NCI-H1930 (cell line): ENCODE data around the gene OR4N5.
A peak's percentile ranks its signal among the peaks of the same experiment; 100 is the strongest.
"Not testable (repeated sequence)": the region's sequence is repeated elsewhere in the genome, so short reads cannot be mapped to it uniquely, and the experiment has no call there.

Experiments
- DNase-seq, 2 experiments: peaks; one replicate each; lab custom pipeline; 2025; lab: John Stamatoyannopoulos, UW

Gene OR4N5, protein sequence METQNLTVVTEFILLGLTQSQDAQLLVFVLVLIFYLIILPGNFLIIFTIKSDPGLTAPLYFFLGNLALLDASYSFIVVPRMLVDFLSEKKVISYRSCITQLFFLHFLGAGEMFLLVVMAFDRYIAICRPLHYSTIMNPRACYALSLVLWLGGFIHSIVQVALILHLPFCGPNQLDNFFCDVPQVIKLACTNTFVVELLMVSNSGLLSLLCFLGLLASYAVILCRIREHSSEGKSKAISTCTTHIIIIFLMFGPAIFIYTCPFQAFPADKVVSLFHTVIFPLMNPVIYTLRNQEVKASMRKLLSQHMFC

DNA sequence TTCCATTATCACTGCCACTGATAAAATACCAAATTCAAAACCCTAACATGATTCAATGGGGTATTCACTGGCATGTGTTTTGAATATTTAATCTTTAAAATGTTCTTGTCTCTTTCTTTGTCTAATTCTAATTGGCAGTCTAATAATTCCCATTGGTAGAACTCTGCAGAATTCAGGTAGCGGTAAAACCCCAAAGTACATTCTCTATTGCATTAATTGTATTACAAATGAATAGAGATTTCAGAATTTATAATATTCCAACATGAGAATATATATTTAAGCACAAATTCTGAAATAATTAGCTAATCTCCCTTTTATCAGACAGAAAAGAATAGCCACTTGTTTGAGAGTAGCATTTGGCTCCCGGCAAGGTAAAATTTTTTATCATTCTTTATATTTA, at the start of gene OR4N5:
TSS of gene OR4N5 (plus strand) at position 301 of the 400 bp plus-strand sequence. CDS start 4,916 bp downstream, outside the sequence.
- DNase-seq, result no peak

DNA sequence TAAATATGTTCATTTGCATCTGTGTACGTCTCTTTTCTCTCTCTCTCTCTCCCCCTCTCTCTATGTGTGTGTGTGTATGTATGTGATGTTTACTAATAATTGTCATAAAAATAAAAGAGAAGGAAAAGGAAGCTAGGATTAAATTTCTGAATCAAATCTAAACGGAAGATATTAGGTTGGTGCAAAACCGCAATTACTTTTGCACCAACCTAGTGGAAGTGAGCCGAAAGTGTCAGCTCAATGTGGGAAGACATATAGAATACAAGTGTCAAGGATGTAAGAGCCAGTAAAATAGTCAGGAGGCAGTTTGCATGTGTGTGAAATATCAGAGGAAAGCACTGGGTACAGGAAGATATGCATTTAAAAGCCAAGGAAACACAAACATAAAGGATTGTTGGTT, 46.6 kb upstream of the OR4N5 start:
- DNase-seq, result no peak

DNA sequence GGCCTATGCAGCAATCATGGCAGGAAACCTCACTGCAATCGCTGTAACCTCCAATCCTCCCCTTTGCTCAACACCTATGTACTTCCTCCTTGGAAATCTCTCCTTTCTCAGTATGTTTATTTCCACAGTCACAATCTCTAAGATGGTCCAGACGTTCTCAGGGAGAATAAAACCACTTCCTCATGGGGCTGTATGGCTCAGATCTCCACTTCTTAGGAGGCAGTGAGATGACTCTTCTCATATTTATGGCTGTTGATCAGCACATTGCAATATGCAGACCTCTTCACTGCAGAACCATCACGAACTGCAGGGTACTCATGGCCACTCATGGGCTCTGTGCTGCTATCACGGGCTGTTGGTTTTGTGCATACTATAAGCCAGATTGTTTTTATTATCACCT, 45.2 kb upstream of the OR4N5 start:
- no peak for DNase-seq

DNA sequence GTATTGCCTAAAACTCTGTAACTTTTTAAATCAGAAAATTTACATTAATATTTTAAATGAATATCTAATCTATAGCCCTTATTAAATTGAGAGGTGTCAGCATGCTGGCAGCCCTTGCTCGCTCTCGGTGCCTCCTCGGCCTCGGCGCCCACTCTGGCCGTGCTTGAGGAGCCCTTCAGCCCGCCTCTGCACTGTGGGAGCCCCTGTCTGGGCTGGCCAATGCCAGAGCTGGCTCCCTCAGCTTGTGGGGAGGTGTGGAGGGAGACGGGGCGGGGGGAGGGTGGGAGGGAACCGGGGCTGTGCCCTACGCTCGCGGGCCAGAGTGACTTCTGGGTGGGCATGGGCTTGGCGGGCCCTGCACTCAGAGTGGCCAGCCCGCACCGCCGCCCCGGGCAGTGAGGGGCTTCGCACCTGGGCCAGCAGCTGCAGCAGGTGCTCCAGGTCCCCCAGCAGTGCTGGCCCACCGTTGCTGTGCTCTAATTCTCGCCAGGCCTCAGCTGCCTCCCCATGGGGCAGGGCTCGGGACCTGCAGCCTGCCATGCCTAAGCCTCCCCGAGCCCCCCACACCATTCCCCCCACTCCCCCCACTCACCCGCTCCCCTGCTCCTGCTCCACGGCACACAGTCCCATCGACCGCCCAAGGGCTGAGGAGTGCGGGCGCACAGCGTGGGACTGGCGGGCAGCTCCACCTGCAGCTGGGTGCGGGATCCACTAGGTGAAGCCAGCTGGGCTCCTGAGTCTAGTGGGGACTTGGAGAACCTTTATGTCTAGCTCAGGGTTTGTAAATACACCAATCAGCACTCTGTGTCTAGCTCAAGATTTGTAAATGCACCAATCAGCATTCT, 39.5 kb upstream of the OR4N5 start:
- not testable (repeated sequence) for DNase-seq

DNA sequence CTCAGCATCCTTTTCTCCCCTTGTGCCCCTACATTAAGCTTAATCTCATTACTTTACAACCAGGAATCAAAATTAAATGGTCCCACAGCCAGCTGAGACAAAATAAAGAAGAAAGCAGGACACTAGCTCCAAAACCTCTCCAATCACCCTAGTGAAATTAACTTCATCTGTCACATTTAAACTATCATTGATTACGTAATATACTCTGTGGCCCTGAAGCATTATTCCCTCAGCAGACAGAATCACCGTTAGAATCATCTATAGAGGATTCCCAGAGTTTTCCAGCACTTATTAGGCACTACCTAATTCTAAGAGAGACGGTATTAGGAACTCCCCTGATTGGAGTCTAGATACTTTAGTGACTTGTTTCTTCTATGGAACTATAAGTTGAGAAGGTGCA, 28.2 kb upstream of the OR4N5 start, which contains the start of gene OR4K17:
TSS of gene OR4K17 (plus strand) at position 302 of the 400 bp plus-strand sequence. CDS start 6,761 bp downstream, outside the sequence.
- no peak for DNase-seq

DNA sequence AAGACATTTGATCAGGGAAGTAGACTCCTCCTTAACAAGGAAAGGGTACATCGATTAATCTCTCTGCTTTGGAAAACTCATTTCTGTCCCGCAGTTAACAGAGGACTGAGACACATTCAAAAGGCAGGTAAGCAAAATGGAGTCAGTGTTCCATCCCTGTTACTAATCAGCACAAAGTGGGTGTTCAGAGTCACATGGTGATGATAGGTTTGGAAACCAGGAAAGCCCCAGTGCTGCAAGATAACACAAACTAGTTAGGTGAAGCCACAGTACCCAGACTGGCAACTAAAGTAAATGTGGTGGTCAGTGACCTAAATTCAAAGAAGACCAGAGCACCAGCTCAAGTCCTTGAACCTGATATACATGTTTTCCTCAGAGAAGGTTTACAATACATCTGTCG, 26.3 kb upstream of the OR4N5 start:
- DNase-seq, result no peak

DNA sequence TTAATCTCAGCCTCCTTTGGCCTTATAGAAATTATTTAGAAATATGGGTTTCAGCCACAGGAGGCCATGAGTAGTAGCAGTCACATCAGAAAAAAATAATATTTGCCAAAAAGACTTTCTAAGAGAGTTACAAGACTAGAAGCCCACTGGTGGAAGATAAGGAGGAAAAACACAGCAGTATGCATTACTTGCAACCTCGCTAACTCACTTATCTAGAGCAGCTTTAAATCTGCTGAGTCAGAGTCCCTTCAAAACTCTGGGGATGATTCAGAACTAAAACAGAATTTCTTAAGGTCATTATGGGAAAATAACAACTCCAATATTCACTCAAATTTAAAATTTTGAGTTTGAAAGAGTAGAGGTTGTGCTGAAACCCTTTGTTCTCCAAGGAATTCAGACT, 21.9 kb upstream of the OR4N5 start:
- no peak for DNase-seq

DNA sequence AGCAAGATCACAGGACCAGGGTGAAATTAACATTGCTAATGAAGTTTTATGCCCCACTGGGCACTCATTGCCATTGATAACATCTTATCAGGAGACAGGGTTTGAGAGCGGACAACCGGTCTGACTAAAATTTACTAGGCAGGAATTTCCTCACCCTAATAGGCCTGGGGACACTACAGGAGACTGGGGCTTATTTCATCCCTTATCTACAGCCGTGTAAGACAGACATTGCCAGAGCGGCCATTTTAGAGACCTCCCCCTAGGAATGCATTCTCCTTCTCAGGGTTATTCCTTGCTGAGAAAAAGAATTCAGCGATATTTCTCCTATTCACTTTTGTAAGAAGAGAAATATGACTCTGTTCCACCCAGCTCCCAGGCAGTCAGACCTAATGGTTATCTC, 19.8 kb upstream of the OR4N5 start:
- DNase-seq, result no peak

DNA sequence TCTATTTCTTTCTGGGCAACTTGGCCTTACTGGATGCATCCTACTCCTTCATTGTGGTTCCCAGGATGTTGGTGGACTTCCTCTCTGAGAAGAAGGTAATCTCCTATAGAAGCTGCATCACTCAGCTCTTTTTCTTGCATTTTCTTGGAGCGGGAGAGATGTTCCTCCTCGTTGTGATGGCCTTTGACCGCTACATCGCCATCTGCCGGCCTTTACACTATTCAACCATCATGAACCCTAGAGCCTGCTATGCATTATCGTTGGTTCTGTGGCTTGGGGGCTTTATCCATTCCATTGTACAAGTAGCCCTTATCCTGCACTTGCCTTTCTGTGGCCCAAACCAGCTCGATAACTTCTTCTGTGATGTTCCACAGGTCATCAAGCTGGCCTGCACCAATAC, 5.3 kb downstream of the OR4N5 start:
- peak in 1 of 2 experiments; percentile 0 for DNase-seq

DNA sequence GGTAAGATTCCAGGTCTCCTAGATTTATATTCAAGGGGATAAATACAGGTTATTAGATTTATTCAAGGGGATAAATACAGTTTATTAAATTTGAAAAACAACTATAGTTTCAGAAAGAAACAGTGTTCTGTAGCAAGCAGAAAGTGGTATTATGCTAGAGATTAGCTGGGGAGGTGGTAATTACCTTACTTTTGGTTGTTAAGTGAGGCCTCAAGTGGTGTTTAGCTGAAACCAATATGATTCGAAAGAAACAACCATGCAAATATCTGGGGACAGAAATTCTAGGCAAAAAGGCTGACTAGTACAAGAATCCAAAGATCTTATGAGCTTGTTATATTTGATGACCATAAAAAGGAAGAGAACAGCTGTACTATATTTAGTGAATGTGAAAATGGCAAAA, 6.2 kb downstream of the OR4N5 start:
- DNase-seq, result no peak

DNA sequence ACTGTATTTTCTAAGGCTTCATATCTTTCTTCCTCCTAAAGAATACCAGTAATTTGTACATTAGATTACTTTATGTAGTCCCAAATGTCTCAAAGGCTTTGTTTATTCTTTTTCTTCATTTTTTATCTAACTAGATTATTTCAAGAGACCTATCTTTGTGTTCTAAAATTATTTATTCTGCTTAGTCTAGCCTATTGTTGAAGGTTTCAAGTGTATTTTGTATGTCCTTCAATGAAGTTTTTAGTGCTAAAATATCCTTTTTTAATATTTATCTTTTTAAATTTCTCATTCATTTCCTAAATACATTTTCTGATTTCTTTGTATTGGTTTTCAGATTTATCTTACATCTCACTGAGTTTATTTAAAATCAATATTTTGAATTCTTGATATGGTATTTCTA, 25.8 kb downstream of the OR4N5 start:
- DNase-seq, result no peak

DNA sequence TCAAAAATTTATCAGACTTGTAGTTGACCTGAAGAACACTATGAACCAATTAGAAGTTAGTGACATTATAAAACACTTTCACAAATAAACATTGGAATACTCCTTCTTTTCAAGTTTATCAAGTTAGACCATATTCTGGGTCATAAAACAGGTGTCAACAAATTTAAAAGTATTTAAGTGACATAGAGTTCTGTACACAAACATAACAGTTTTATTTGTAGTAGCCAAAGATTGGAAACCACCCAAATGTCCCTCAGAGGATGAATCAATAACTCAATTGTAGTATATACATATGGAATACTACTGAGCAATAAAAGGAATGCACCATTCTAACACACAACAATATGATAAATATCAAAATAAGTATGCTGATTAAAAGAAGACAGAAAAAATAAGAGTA, 28.5 kb downstream of the OR4N5 start:
- DNase-seq, result no peak

DNA sequence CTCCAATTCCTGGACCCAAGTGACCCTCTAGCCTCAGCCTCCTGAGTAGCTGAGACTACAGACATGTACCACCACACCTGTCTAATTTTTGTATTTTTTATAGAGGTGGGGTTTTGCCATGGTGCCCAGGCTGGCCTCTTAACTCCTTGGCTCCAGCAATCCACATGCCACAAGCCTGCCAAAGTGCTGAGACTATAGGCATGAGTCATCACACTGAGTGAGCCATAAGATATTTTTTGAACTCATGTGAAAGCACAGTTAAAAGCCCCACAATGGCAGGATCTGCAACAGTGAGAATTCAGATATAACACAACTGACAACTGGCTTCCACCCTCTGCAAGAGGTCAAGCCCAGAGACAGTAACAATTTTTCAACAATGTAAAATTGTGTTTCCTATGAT, 31.2 kb downstream of the OR4N5 start:
- not testable (repeated sequence) for DNase-seq

DNA sequence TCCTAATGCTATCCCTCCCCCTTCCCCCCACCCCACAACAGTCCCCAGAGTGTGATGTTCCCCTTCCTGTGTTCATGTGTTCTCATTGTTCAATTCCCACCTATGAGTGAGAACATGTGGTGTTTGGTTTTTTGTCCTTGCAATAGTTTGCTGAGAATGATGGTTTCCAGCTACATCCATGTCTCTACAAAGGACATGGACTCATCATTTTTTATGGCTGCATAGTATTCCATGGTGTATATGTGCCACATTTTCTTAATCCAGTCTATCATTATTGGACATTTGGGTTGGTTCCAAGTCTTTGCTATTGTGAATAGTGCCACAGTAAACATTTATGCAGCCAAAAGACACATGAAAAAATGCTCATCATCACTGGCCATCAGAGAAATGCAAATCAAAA, 35.6 kb downstream of the OR4N5 start:
- DNase-seq, result not testable (repeated sequence)

DNA sequence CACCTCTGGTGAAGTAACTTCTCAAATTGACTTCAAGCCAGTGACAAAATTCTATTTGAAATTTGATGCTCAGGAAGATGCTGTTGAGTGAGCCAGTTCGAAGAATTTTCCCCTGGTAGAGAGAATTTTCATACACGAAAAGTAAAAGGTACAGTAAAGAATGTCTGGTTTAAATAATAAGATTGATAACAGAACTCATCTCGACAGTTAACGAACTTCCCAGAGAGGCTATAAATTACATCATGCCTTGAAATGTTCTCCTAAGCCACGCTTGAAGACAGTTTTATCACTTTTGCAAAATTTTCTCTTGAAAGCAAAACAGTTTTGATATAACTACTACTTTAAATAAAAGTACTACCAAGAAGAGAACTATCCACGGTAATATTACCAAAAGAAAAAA, 37.7 kb downstream of the OR4N5 start:
- DNase-seq, result no peak

DNA sequence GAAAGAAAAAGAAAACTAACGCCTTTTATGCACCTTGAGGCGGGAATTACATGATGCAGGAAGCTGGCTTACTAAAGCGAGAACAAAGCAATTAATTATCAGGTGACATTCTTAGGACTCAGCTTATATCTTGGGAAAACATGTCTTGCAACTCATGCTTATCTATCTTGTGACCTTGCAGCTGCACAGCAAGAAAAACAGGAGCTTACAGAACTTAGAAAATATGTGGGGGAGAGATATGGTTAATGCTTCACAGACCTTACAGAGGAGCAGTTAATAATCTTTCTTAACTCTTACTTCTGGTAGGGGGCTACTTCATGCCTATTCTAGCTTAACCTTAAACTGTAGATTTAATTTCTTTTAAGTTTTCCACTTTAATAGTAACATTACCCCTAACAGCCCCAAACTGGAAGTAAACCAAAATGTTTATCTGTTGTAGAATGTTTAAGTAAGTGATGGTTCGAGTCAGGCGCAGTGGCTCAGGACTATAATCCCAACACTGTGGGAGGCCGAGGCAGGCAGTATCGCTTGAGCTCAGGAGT, 38.9 kb downstream of the OR4N5 start:
- DNase-seq, result no peak

DNA sequence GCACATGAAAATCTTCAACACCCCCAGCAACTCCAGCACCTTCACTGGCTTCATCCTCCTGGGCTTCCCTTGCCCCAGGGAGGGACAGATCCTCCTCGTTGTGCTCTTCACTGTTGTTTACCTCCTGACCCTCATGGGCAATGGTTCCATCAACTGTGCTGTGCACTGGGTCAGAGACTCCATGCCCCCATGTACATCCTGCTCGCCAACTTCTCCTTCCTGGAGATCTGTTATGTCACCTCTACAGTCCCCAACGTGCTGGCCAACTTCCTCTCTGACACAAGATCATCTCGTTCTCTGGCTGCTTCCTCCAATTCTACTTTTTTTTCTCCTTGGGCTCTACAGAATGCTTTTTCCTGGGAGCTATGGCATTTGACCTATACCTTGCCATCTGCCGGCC, 40.6 kb downstream of the OR4N5 start:
- no peak for DNase-seq

DNA sequence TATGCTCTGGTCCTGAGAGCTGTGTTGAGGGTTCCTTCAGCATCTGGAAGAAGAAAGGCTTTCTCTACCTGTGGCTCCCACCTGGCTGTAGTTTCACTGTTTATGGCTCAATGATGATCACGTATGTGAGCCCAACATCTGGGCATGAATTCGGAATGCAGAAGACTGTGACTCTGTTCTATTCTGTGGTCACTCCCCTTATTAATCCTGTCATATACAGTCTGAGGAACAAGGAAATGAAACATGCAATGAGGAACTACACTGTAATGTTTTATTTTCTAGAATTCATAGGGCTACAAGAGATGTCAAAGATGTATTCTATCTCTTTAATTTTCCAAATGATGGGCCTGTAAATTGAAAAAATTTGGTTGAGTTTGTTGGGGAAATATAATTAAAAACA, 41.3 kb downstream of the OR4N5 start:
- DNase-seq, result no peak

DNA sequence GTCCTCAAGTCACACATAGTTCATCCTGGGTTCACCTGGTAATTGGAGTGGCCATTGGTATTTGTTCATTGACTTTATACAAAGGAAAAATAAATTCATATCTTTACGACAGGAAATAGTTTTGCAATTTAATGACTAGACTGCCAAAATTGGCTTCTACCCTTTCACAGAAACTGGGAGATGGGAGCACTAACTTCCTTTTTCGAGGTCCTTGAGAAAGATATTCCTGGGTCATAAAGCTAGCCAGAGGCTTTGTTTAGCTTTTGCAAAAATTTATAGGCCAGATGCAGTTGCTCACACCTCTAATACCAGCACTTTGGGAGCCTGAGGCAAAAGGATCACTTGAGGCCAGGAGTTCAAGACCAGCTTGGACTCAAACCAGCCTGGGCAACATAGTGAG, 41.9 kb downstream of the OR4N5 start:
- no peak for DNase-seq

DNA sequence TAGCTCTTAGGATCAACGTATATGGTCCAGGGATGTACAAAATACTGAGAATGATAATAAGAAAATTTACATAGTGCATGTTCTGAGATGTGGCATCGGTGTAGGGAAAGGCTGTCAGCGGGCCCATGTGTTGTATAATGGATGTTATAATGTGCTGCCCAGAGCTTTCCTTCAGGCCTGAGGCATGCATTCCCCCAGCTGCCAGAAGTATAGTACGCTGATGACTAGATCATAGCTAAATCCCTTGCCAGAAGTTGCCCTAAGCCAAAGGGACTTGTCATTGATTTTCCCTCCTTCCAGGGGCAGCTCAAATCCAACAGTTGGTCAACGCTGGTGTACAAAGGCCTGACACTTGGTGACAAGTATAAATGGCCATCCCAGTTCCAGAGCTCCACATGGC, 45.6 kb downstream of the OR4N5 start:
- DNase-seq, result no peak

DNA sequence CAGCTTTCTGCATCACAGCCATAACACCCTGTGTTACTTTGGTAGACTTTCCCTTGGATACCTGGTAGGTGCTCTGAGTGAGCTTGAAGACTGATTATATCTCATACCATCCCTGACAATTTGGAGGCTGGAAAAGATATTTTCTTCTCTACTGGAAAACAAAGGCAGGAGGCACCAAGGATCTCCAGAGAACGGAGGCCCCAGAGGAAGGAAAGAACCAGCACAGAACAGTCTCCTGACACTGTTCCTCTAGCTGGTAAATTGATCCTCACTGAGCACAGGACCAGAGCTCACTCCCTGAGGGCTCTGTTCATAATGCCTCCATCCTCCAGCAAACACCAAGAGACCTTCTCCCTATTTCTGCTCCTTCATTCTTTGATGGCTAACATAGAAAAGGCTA, 52.0 kb downstream of the OR4N5 start, which contains the start of gene OR11G2:
TSS of gene OR11G2 (plus strand) at position 301 of the 400 bp plus-strand sequence. CDS start 6,542 bp downstream, outside the sequence.
- DNase-seq, result no peak

DNA sequence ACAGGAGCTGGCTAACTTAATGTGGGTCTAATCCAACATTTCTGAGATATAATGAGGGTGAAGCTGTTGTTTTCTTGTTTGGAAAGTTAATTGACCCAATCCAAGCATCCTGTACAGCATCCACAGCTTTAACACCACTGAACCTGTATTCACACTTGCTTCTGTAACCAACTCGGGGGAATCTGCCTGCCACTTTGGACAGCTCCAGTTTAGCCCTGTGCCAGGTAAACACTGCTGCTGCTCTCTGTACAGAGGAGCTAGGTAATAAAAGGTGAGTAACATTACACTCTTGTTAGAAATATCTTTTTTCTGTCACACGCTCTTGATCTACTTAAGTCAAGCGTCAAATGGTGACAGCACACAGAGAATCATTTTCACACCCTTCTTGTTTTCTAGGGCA, 52.8 kb downstream of the OR4N5 start:
- DNase-seq, result no peak

DNA sequence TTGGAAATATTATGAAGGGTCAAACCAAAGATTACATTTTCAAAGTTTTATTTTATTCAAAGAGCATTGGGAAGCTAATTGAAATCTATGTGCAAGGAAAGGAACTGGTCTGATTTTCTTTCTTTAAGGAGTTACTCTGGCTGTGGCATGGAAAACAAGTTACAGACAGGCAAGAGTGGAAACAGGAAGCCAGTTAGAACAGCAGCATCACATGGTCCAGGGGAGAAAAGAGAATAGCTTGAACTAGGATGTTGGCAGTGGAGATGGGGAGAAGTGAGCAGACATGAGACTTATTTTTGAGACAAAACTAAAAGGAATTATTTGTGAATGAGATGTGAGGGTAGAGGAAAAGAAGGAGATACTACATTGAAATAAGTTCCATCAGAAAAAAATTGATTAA, 55.5 kb downstream of the OR4N5 start:
- no peak for DNase-seq
